ENCODE measurements around the gene KCNAB2.

The KCNAB2 gene

GRCh38 chr1:6043561-6043960 lies 2.1 kb upstream of the KCNAB2 start:
- Histone ChIP-seq H3K27ac (ENCODE audit: low read depth, low read length) (no peak overlapping the region), H3K9me2 (replicated peaks; ENCODE audit: control insufficient read depth, low read length) (no peaks in the 10 kb centered on the region), H3K9me3 (ENCODE audit: control insufficient read depth, insufficient read depth, low read length) (no peaks in the 10 kb centered on the region), H3K4me1 (ENCODE audit: control insufficient read depth, low read length) (no peaks in the 10 kb centered on the region), H4K20me1 (ENCODE audit: control insufficient read depth, insufficient read depth, low read depth, low read length) (no peaks in the 10 kb centered on the region), H3K36me3 (ENCODE audit: control insufficient read depth, low read length) (no peaks in the 10 kb centered on the region), H3K27me3 (ENCODE audit: control insufficient read depth, low read length) (no peaks in the 10 kb centered on the region), H3K4me2 (ENCODE audit: low read length) (no peak overlapping the region), H3F3A (ENCODE audit: control insufficient read depth, insufficient read depth) (no peaks in the 10 kb centered on the region), H3K79me2 (ENCODE audit: control insufficient read depth, low read length) (no peaks in the 10 kb centered on the region), H3K4me3 (ENCODE audit: low read length) (no peak overlapping the region)
- TF ChIP-seq EZH2phosphoT487 (IDR thresholded peaks at IDR 0.05; ENCODE audit: borderline replicate concordance, low read length), result no peak
- TF ChIP-seq CTCF (IDR thresholded peaks at IDR 0.05; ENCODE audit: low read depth, low read length, poor library complexity, severe bottlenecking), result no peak

- H3K36me3 ChIP-seq (ENCODE audit: control insufficient read depth, low read length), result no peaks in the 10 kb centered on the region
- H3F3A ChIP-seq (ENCODE audit: control insufficient read depth, insufficient read depth), result no peaks in the 10 kb centered on the region
- H3K79me2 ChIP-seq (ENCODE audit: control insufficient read depth, low read length), result no peaks in the 10 kb centered on the region
- no peaks in the 10 kb centered on the region for H4K20me1 ChIP-seq (ENCODE audit: control insufficient read depth, insufficient read depth, low read depth, low read length)
- no peak overlapping the region for H3K4me3 ChIP-seq (ENCODE audit: low read length)
- no peaks in the 10 kb centered on the region for H3K9me3 ChIP-seq (ENCODE audit: control insufficient read depth, insufficient read depth, low read length)
- H3K9me2 ChIP-seq (replicated peaks; ENCODE audit: control insufficient read depth, low read length), result no peaks in the 10 kb centered on the region
- H3K4me2 ChIP-seq (ENCODE audit: low read length), result no peak overlapping the region
- H3K27me3 ChIP-seq (ENCODE audit: control insufficient read depth, low read length), result no peaks in the 10 kb centered on the region
- TF ChIP-seq EZH2phosphoT487 (IDR thresholded peaks at IDR 0.05; ENCODE audit: borderline replicate concordance, low read length), result no peak
- no peak for TF ChIP-seq CTCF (IDR thresholded peaks at IDR 0.05; ENCODE audit: low read depth, low read length, poor library complexity, severe bottlenecking)
- H3K4me1 ChIP-seq (ENCODE audit: control insufficient read depth, low read length), result no peaks in the 10 kb centered on the region
- H3K27ac ChIP-seq (ENCODE audit: low read depth, low read length), result no peak overlapping the region
Measured at GRCh38 chr1:6044481-6045109, 1.1 kb upstream of the KCNAB2 start.

GRCh38 chr1:6045110-6045502 lies 582 bp upstream of the KCNAB2 start:
- Histone ChIP-seq H3K27ac (ENCODE audit: low read depth, low read length) (no peak overlapping the region), H3K4me2 (ENCODE audit: low read length) (no peak overlapping the region), H3K4me1 (ENCODE audit: control insufficient read depth, low read length) (no peaks in the 10 kb centered on the region), H3K9me3 (ENCODE audit: control insufficient read depth, insufficient read depth, low read length) (no peaks in the 10 kb centered on the region), H3K9me2 (replicated peaks; ENCODE audit: control insufficient read depth, low read length) (no peaks in the 10 kb centered on the region), H3F3A (ENCODE audit: control insufficient read depth, insufficient read depth) (no peaks in the 10 kb centered on the region), H3K79me2 (ENCODE audit: control insufficient read depth, low read length) (no peaks in the 10 kb centered on the region), H4K20me1 (ENCODE audit: control insufficient read depth, insufficient read depth, low read depth, low read length) (0 out of 2 replicates have a peak, but pooled peaks cover under 1% of the 10 kb centered on the region), H3K4me3 (ENCODE audit: low read length) (no peak overlapping the region), H3K27me3 (ENCODE audit: control insufficient read depth, low read length) (no peaks in the 10 kb centered on the region), H3K36me3 (ENCODE audit: control insufficient read depth, low read length) (no peaks in the 10 kb centered on the region)
- TF ChIP-seq CTCF (IDR thresholded peaks at IDR 0.05; ENCODE audit: low read depth, low read length, poor library complexity, severe bottlenecking), result no peak
- no peak for TF ChIP-seq EZH2phosphoT487 (IDR thresholded peaks at IDR 0.05; ENCODE audit: borderline replicate concordance, low read length)
